Spleen (tissue), 11 donors: Measurements from ENCODE around the gene ERICH6B. TPM values are rescaled to one million over a fixed set of nuclear protein-coding genes. Genes with fewer than 3 reads are reported as not detected.

ENCODE experiments used
- DNase-seq: peaks from one replicate; pipeline ENCODE4 v3.0.0-alpha.2; 2020
- H3K27ac ChIP-seq, 8 donors: fragments of 200-600 bp; sonication (generic) in 7 of 8; 1 replicate in 4 of 8; 2 replicates in 4 of 8; pipeline versions ENCODE4 v1.5.0 to v1.8.0; 2016 to 2021; ENCODE audit warnings: inconsistent platforms in 4 of 8, mild to moderate bottlenecking in 4 of 8, moderate library complexity in 1 of 8
- H3K27me3 ChIP-seq, 7 donors: fragments of 200-600 bp; sonication (generic) in 6 of 7; replicated peaks in 1 of 7; 1 replicate in 4 of 7; 2 replicates in 3 of 7; pipeline versions ENCODE4 v1.5.0 to v1.8.0; 2016 to 2021; ENCODE audit warnings: inconsistent platforms in 3 of 7, mild to moderate bottlenecking in 1 of 7
- H3K36me3 ChIP-seq, 6 donors: fragments of 200-600 bp; sonication (generic) in 5 of 6; 1 replicate in 4 of 6; 2 replicates in 2 of 6; pipeline versions ENCODE4 v1.5.0 to v1.8.0; 2016 to 2021; ENCODE audit warnings: inconsistent platforms in 2 of 6
- H3K4me1 ChIP-seq, 6 donors: fragments of 200-600 bp; sonication (generic) in 5 of 6; 1 replicate in 3 of 6; 2 replicates in 3 of 6; pipeline versions ENCODE4 v1.5.0 to v1.8.0; 2016 to 2021; ENCODE audit warnings: inconsistent platforms in 3 of 6
- H3K4me3 ChIP-seq, 8 donors: fragments of 200-600 bp; sonication (generic) in 7 of 8; 1 replicate in 4 of 8; 2 replicates in 4 of 8; pipeline versions ENCODE4 v1.5.0 to v1.8.0; 2016 to 2021; ENCODE audit warnings: inconsistent platforms in 4 of 8, mild to moderate bottlenecking in 4 of 8, moderate library complexity in 2 of 8
- H3K9me3 ChIP-seq, 8 donors: fragments of 200-600 bp; sonication (generic) in 7 of 8; 1 replicate in 4 of 8; 2 replicates in 4 of 8; pipeline versions ENCODE4 v1.5.0 to v1.8.0; 2016 to 2021; ENCODE audit warnings: inconsistent platforms in 4 of 8
- CTCF ChIP-seq, 11 experiments: fragments of 200-600 bp in 7 of 11; fragments of 450-650 bp in 4 of 11; sonication (generic) in 4 of 11; IDR thresholded peaks in 8 of 11; conservative IDR thresholded peaks in 3 of 11; 1 replicate in 7 of 11; 2 replicates in 4 of 11; pipeline versions ENCODE4 v1.4.0 to v1.8.0; 2016 to 2021; ENCODE audit warnings: antibody characterized with exemption in 11 of 11, inconsistent platforms in 4 of 11, mild to moderate bottlenecking in 1 of 11
- POLR2A ChIP-seq, 3 donors: fragments of 450-650 bp; IDR thresholded peaks; one replicate each; pipeline ENCODE4 v1.5.1; 2017; ENCODE audit warnings: antibody characterized with exemption in 3 of 3, mild to moderate bottlenecking in 1 of 3
- POLR2AphosphoS5 ChIP-seq, 3 donors: sonication (generic); formaldehyde crosslinking; IDR thresholded peaks; one replicate each; pipeline ENCODE4 v1.5.1; 2017; ENCODE audit warnings: antibody characterized with exemption in 3 of 3
- WGBS, 5 donors: extraction: QIAGEN DNeasy Blood & Tissue Kit in 3 of 5; methylation state at CpG; one replicate each; pipeline versions ENCODE4 v1.1.5 to v1.1.7; 2013 to 2018; 5-methylcytosine and 5-hydroxymethylcytosine counted together
- intact Hi-C: fragments of 100-400 bp; cut with DNase I; formaldehyde crosslinking; loops from one replicate; pipeline ENCODE4 v1.15.0; 2023; ENCODE audit warnings: low total_unique reads
- polyA plus RNA-seq, 3 donors: library from polyadenylated mRNA; stranded (reverse); fragments of 200-250 nt; gene quantifications; one replicate each; pipeline ENCODE4 v1.2.1, GENCODE V29; 2013
- total RNA-seq, 7 donors: library from RNA; depleted of rRNA in 3 of 7; stranded (reverse); fragments of >200 nt in 3 of 7; fragmentation: NEBNext Ultra II Directional in 4 of 7; extraction: Animal tissue kit (Norgen Biotek cat#: 25700) in 4 of 7; gene quantifications; one replicate each; pipeline versions ENCODE4 v1.1.0 to v1.2.1, GENCODE V29; 2016 to 2021
- donor health status: healthy with polysubstance abuse.
- donor health status: DM: no; HTN: no; CAD: no; lungs with moderate emphysema.
- donor health status: DM: no; HTN: no; CAD: no.
- donor health status: Bipolar disorder and iron deficiency.
- donor health status: healthy.
- donor health status: DM: no; HTN: no; CAD: no.
- donor health status: DM: yes; HTN: yes; CAD: no.

ERICH6B gene
- total and polyA plus RNA-seq, 10 donors: not detected

GRCh38 chr13:45540195-45540594 lies 75.3 kb downstream of the ERICH6B start:
- 73 to 84% (median 81%) methylated on average over 6 of the region's 6 CpGs for WGBS, 5 donors
- H3K4me1 ChIP-seq: no peaks in the 10 kb centered on the region

GRCh38 chr13:45538382-45538781 lies 77.2 kb downstream of the ERICH6B start:
- 84 to 100% (median 89%) methylated on average over 2 of the region's 2 CpGs for WGBS, 5 donors
- TF ChIP-seq CTCF (IDR thresholded peaks at IDR 0.05 in 8 of 11, conservative IDR thresholded peaks at IDR 0.05 in 3 of 11): no peak
- peak in 1 of 3 donors; percentile 17 for TF ChIP-seq POLR2AphosphoS5 (IDR thresholded peaks at IDR 0.05)
- intact Hi-C loops: no loop called here

More at GRCh38 chr13:45540195-45540594, 75.3 kb downstream of the ERICH6B start:
- TF ChIP-seq POLR2A (IDR thresholded peaks at IDR 0.05): no peak
- no peak for TF ChIP-seq POLR2AphosphoS5 (IDR thresholded peaks at IDR 0.05)
- no peak for TF ChIP-seq CTCF (IDR thresholded peaks at IDR 0.05 in 8 of 11, conservative IDR thresholded peaks at IDR 0.05 in 3 of 11)
- no peak overlapping the region for H3K4me3 ChIP-seq
- no peaks in the 10 kb centered on the region for H3K27me3 ChIP-seq
- intact Hi-C loops: no loop called here
- H3K27ac ChIP-seq: no peak overlapping the region
- no peaks in the 10 kb centered on the region for H3K9me3 ChIP-seq
- H3K36me3 ChIP-seq: peaks cover 0 to 33% (median 10%) of the 10 kb centered on the region in 6 donors
- no peak for DNase-seq

GRCh38 chr13:45537516-45537915 lies 78.0 kb downstream of the ERICH6B start:
- Histone ChIP-seq H3K4me1 (no peaks in the 10 kb centered on the region), H3K9me3 (no peaks in the 10 kb centered on the region), H3K27me3 (no peaks in the 10 kb centered on the region), H3K4me3 (no peak overlapping the region), H3K36me3 (peaks cover 0 to 59% (median 36%) of the 10 kb centered on the region in 6 donors), H3K27ac (no peak overlapping the region)
- DNase-seq: no peak
- TF ChIP-seq CTCF (IDR thresholded peaks at IDR 0.05 in 8 of 11, conservative IDR thresholded peaks at IDR 0.05 in 3 of 11): no peak
- no peak for TF ChIP-seq POLR2A (IDR thresholded peaks at IDR 0.05)
- no peak for TF ChIP-seq POLR2AphosphoS5 (IDR thresholded peaks at IDR 0.05)
- intact Hi-C loops: no loop called here
- 76 to 96% (median 84%) methylated on average over 1 of the region's 1 CpG for WGBS, 5 donors

More at GRCh38 chr13:45538382-45538781, 77.2 kb downstream of the ERICH6B start:
- Histone ChIP-seq H3K36me3 (peaks cover 0 to 51% (median 27%) of the 10 kb centered on the region in 6 donors), H3K4me1 (no peaks in the 10 kb centered on the region), H3K9me3 (no peaks in the 10 kb centered on the region), H3K27me3 (no peaks in the 10 kb centered on the region), H3K4me3 (no peak overlapping the region), H3K27ac (no peak overlapping the region)
- DNase-seq: no peak

GRCh38 chr13:45536224-45536623 lies 79.3 kb downstream of the ERICH6B start:
- DNase-seq: no peak
- WGBS, 5 donors: 95 to 99% (median 97%) methylated on average over 2 of the region's 2 CpGs
- intact Hi-C loops: no loop called here
- H3K27ac ChIP-seq: no peak overlapping the region
- TF ChIP-seq POLR2A (IDR thresholded peaks at IDR 0.05): no peak
- TF ChIP-seq CTCF (IDR thresholded peaks at IDR 0.05 in 8 of 11, conservative IDR thresholded peaks at IDR 0.05 in 3 of 11): no peak
- TF ChIP-seq POLR2AphosphoS5 (IDR thresholded peaks at IDR 0.05): no peak
- no peak overlapping the region for H3K4me3 ChIP-seq
- no peaks in the 10 kb centered on the region for H3K9me3 ChIP-seq
- no peaks in the 10 kb centered on the region for H3K27me3 ChIP-seq
- H3K4me1 ChIP-seq: no peaks in the 10 kb centered on the region
- H3K36me3 ChIP-seq: peaks cover 0 to 72% (median 46%) of the 10 kb centered on the region in 6 donors
